ENCODE results near the gene TANGO2.

The TANGO2 gene

DNA sequence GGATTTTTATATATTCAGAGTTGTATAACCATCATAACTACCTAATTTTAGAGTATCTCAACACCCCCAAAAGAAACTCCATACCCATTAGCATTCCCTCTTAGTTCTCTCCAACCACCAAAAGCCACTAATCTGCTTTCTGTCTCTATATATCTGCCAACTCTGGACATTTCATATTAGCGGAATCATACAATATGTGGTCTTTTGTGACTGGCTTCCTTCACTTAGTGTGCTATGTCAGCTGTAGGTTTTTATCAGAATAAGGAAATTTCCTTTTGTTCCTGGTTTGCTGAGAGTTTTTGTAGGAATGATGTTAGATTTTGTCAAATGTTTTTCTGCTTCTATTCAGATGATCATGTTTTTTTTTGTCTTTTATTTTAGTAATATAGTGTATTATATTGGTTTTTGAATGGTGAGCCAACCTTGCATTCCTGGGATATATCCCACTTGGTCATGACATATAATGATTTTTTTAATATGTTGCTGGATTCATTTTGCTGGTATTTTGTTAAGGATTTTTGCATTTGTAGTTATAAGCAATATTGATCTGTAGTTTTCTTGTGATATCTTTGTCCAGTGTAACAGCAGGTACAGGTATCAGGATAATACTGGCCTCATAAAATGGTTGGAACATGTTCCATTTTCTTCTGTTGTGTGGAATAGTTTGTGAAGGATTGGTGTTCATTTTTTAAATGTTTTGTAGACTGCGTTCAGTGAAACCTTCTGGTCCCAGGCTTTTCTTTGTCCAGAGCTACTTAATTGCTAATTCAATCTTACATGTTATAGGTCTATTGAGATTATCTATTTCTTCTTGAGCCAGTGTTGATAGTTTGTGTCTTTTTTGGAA, 75.9 kb downstream of the TANGO2 start:
- no peaks in the 10 kb centered on the region for H3K9me3 ChIP-seq (ENCODE audit: control insufficient read depth, low read length)

DNA sequence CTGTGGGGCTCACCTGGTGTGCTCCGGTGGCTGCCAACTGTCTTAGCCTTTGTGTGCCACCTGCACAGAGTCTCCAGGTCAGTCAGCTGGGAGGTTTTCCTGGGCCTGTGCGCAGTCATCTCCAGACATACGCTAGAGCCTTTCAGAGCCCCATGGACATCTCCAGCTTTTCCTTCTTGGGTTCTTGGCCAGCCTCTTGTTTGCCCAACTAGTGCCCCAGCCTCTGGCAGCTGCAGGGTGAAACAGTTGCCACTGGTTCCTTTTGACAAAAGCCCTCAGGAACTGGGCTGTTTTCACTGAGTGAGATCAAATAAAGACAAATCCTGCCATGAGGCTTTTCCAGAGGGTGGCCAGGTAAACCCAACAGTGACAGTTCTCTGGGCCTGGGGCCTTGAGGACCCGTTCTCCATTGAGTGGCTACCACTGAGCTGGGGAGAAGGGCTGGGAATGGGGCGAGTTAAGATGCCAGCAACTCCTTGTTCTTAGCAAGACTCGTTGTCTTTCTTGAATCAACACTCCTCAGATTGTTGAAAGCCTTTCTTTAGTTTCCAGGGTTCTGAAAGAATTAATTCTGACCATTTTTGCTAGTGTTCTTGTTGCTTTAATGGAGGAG, 78.3 kb downstream of the TANGO2 start:
- DNase-seq: no peak
- Histone ChIP-seq H3K36me3 (ENCODE audit: control insufficient read depth, insufficient read depth, low read length) (peaks cover 24% of the 10 kb centered on the region), H3K27ac (ENCODE audit: insufficient read depth, low read length, poor library complexity, severe bottlenecking) (peak overlapping the region; percentile 68), H3K4me3 (ENCODE audit: insufficient read depth, low read depth, low read length, poor library complexity, severe bottlenecking) (no peak overlapping the region), H3K4me1 (ENCODE audit: control insufficient read depth, insufficient read depth, low read length, poor library complexity, severe bottlenecking) (peaks cover 23% of the 10 kb centered on the region), H3K27me3 (replicated peaks; ENCODE audit: control insufficient read depth, insufficient read depth, low read length, poor library complexity, severe bottlenecking) (no peaks in the 10 kb centered on the region), H3K9me3 (ENCODE audit: control insufficient read depth, low read length) (no peaks in the 10 kb centered on the region)

More for the DNA sequence above, 75.9 kb downstream of the TANGO2 start:
- H3K4me1 ChIP-seq (ENCODE audit: control insufficient read depth, insufficient read depth, low read length, poor library complexity, severe bottlenecking): peaks cover 23% of the 10 kb centered on the region
- no peak overlapping the region for H3K4me3 ChIP-seq (ENCODE audit: insufficient read depth, low read depth, low read length, poor library complexity, severe bottlenecking)
- H3K27ac ChIP-seq (ENCODE audit: insufficient read depth, low read length, poor library complexity, severe bottlenecking): no peak overlapping the region
- no peak for DNase-seq
- peaks cover 46% of the 10 kb centered on the region for H3K36me3 ChIP-seq (ENCODE audit: control insufficient read depth, insufficient read depth, low read length)
- H3K27me3 ChIP-seq (replicated peaks; ENCODE audit: control insufficient read depth, insufficient read depth, low read length, poor library complexity, severe bottlenecking): no peaks in the 10 kb centered on the region

- no peak for DNase-seq
- H3K4me3 ChIP-seq (ENCODE audit: insufficient read depth, low read depth, low read length, poor library complexity, severe bottlenecking): no peak overlapping the region
- peak overlapping the region; percentile 67 for H3K27ac ChIP-seq (ENCODE audit: insufficient read depth, low read length, poor library complexity, severe bottlenecking)
- H3K36me3 ChIP-seq (ENCODE audit: control insufficient read depth, insufficient read depth, low read length): peaks cover 19% of the 10 kb centered on the region
- no peaks in the 10 kb centered on the region for H3K9me3 ChIP-seq (ENCODE audit: control insufficient read depth, low read length)
- peaks cover 23% of the 10 kb centered on the region for H3K4me1 ChIP-seq (ENCODE audit: control insufficient read depth, insufficient read depth, low read length, poor library complexity, severe bottlenecking)
- no peaks in the 10 kb centered on the region for H3K27me3 ChIP-seq (replicated peaks; ENCODE audit: control insufficient read depth, insufficient read depth, low read length, poor library complexity, severe bottlenecking)
Measured at GRCh38 chr22:20101638-20102037, 80.7 kb downstream of the TANGO2 start.

DNA sequence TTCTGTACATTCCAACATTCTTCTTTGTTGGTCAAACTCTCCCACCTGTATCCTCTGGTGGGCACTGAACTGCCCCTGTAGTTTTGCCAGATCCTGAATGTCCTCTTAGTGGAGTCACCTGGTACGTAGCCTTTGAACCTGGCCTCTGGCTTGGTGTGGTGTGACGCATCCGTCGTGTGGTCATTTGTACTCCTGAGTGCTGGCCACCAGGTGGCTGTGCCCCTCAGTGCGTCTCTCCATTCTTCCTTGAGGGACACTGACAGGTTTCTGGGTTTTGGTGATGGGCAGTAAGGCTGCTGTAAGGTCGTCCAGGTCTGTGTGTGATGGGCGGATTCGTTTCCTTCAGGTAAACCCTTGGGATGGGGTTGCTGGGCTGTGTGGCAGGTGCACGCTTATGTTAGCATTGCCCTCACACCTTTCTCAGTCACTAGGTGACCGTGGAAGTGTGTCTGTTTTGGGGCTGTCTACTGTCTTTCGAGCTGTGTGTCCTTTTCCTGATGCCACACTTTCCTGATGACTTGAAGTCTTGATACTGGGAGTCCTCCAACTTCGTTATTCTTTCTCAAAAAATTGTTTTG, 81.4 kb downstream of the TANGO2 start:
- Histone ChIP-seq H3K36me3 (ENCODE audit: control insufficient read depth, insufficient read depth, low read length) (peaks cover 24% of the 10 kb centered on the region), H3K27ac (ENCODE audit: insufficient read depth, low read length, poor library complexity, severe bottlenecking) (peak overlapping the region; percentile 4), H3K27me3 (replicated peaks; ENCODE audit: control insufficient read depth, insufficient read depth, low read length, poor library complexity, severe bottlenecking) (no peaks in the 10 kb centered on the region), H3K4me1 (ENCODE audit: control insufficient read depth, insufficient read depth, low read length, poor library complexity, severe bottlenecking) (peaks cover 23% of the 10 kb centered on the region), H3K4me3 (ENCODE audit: insufficient read depth, low read depth, low read length, poor library complexity, severe bottlenecking) (no peak overlapping the region), H3K9me3 (ENCODE audit: control insufficient read depth, low read length) (no peaks in the 10 kb centered on the region)
- no peak for DNase-seq

GRCh38 chr22:20105456-20106204, 84.7 kb downstream of the TANGO2 start:
- Histone ChIP-seq H3K36me3 (ENCODE audit: control insufficient read depth, insufficient read depth, low read length) (peaks cover 54% of the 10 kb centered on the region), H3K4me3 (ENCODE audit: insufficient read depth, low read depth, low read length, poor library complexity, severe bottlenecking) (no peak overlapping the region), H3K27me3 (replicated peaks; ENCODE audit: control insufficient read depth, insufficient read depth, low read length, poor library complexity, severe bottlenecking) (no peaks in the 10 kb centered on the region), H3K4me1 (ENCODE audit: control insufficient read depth, insufficient read depth, low read length, poor library complexity, severe bottlenecking) (peaks cover 5% of the 10 kb centered on the region), H3K27ac (ENCODE audit: insufficient read depth, low read length, poor library complexity, severe bottlenecking) (peak overlapping the region; percentile 22), H3K9me3 (ENCODE audit: control insufficient read depth, low read length) (no peaks in the 10 kb centered on the region)
- DNase-seq: no peak

DNA sequence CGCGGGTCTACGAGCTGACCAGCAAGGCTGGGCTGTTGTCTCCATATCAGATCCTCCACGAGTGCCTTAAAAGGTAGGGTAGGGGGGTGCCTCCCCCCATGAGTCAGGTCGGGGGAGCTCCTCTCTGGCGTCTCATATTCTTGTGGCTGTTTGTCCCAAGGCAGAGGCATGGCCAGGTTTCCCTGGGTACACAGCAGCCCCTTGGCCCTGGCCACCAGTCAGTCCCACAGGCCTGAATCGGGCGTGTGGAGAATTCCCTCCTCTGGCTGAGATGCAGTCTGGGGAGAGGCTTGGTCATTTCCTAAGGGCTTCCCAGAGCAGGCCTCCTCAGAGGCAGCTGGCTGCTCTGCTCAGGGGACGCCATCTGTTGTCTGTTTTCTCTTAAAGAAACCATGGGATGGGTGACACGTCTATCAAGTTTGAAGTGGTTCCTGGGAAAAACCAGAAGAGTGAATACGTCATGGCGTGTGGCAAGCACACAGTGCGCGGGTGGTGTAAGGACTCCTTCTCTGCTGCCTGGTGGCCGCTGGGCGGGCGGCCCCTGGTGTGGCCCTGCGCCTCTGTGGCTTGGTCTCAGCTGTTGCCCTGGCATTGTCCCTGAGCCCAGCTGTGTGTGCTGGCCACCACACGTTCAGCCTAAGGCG, 85.4 kb downstream of the TANGO2 start:
- Histone ChIP-seq H3K4me3 (ENCODE audit: insufficient read depth, low read depth, low read length, poor library complexity, severe bottlenecking) (no peak overlapping the region), H3K27me3 (replicated peaks; ENCODE audit: control insufficient read depth, insufficient read depth, low read length, poor library complexity, severe bottlenecking) (no peaks in the 10 kb centered on the region), H3K9me3 (ENCODE audit: control insufficient read depth, low read length) (no peaks in the 10 kb centered on the region), H3K27ac (ENCODE audit: insufficient read depth, low read length, poor library complexity, severe bottlenecking) (no peak overlapping the region), H3K36me3 (ENCODE audit: control insufficient read depth, insufficient read depth, low read length) (peaks cover 54% of the 10 kb centered on the region), H3K4me1 (ENCODE audit: control insufficient read depth, insufficient read depth, low read length, poor library complexity, severe bottlenecking) (no peaks in the 10 kb centered on the region)
- no peak for DNase-seq

DNA sequence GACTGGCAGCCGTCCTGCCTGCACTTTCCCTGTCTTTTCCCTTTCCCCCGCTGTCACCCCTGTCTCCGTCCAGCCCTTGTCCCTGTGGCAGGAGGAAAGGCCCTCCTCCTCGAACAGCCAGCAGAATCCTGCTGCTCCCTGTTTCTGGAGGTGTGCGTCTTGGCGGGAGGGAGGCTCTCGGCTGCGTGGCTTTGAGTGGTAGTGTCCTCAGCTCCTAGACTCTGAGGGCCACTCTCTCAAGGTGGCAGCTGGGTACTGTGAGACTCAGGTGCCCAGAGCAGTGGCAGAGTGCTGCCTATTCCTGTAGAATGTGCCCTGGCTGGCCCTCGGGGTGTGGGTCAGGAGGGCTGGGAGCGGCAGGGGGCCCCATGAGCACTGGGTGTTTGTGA, 85.9 kb downstream of the TANGO2 start:
- peaks cover 54% of the 10 kb centered on the region for H3K36me3 ChIP-seq (ENCODE audit: control insufficient read depth, insufficient read depth, low read length)

DNA sequence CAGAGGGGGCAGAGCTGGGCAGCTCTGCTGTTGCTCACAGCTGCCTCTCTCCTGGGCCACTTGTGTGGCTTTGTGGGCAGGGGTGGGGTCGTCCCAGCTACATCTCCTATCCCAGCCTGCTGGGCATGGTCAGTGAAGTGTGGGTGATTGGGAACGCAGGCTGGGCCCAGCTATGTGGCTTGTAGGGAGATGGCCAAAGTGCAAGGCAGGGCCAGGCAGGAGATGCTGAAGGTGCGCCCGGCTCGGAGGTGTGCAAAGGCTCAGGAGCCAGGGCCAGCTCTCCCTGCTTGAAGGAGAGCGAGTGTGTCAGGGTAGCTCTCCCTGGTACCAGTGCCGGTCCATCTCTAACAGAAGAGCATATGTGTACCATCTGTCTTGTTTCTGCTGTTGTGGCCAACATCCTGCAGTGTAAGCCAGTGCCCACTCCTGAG, 86.6 kb downstream of the TANGO2 start:
- no peaks in the 10 kb centered on the region for H3K27me3 ChIP-seq (replicated peaks; ENCODE audit: control insufficient read depth, insufficient read depth, low read length, poor library complexity, severe bottlenecking)
- H3K36me3 ChIP-seq (ENCODE audit: control insufficient read depth, insufficient read depth, low read length): peaks cover 58% of the 10 kb centered on the region
- no peaks in the 10 kb centered on the region for H3K4me1 ChIP-seq (ENCODE audit: control insufficient read depth, insufficient read depth, low read length, poor library complexity, severe bottlenecking)
- H3K9me3 ChIP-seq (ENCODE audit: control insufficient read depth, low read length): no peaks in the 10 kb centered on the region
- no peak overlapping the region for H3K27ac ChIP-seq (ENCODE audit: insufficient read depth, low read length, poor library complexity, severe bottlenecking)
- no peak overlapping the region for H3K4me3 ChIP-seq (ENCODE audit: insufficient read depth, low read depth, low read length, poor library complexity, severe bottlenecking)
- DNase-seq: no peak

More for the DNA sequence above, 85.9 kb downstream of the TANGO2 start:
- no peak overlapping the region for H3K4me3 ChIP-seq (ENCODE audit: insufficient read depth, low read depth, low read length, poor library complexity, severe bottlenecking)
- DNase-seq: no peak
- no peaks in the 10 kb centered on the region for H3K4me1 ChIP-seq (ENCODE audit: control insufficient read depth, insufficient read depth, low read length, poor library complexity, severe bottlenecking)
- no peaks in the 10 kb centered on the region for H3K9me3 ChIP-seq (ENCODE audit: control insufficient read depth, low read length)
- H3K27ac ChIP-seq (ENCODE audit: insufficient read depth, low read length, poor library complexity, severe bottlenecking): no peak overlapping the region
- H3K27me3 ChIP-seq (replicated peaks; ENCODE audit: control insufficient read depth, insufficient read depth, low read length, poor library complexity, severe bottlenecking): no peaks in the 10 kb centered on the region

- peaks cover 65% of the 10 kb centered on the region for H3K36me3 ChIP-seq (ENCODE audit: control insufficient read depth, insufficient read depth, low read length)
- no peaks in the 10 kb centered on the region for H3K4me1 ChIP-seq (ENCODE audit: control insufficient read depth, insufficient read depth, low read length, poor library complexity, severe bottlenecking)
- H3K9me3 ChIP-seq (ENCODE audit: control insufficient read depth, low read length): no peaks in the 10 kb centered on the region
- H3K4me3 ChIP-seq (ENCODE audit: insufficient read depth, low read depth, low read length, poor library complexity, severe bottlenecking): no peak overlapping the region
- no peak for DNase-seq
- no peaks in the 10 kb centered on the region for H3K27me3 ChIP-seq (replicated peaks; ENCODE audit: control insufficient read depth, insufficient read depth, low read length, poor library complexity, severe bottlenecking)
- H3K27ac ChIP-seq (ENCODE audit: insufficient read depth, low read length, poor library complexity, severe bottlenecking): no peak overlapping the region
Measured at GRCh38 chr22:20107951-20108756, 87.2 kb downstream of the TANGO2 start.

All from effector memory CD4-positive, alpha-beta T cell (primary cell).